ENCODE measurements around the gene C17orf107.

Gene C17orf107

DNA sequence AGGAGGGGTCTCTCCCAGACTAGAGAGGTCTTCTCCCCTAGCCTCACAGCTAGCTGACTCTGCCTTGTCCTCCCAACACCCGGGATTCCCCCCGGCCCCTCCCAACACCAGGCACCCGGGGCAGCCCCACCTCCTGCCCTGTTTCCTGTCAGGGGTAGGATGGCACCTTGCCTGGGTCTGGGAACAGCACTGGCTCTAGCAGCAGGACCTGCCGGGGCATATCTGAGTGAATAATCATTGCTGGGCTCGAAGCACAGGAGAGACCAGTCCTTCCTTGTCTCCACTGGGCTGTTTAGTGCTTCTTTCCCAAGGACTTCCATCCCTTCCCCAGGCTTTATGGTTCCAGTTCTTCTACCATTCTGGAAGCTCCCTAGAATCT lies 40.5 kb upstream of the C17orf107 start:
- Histone ChIP-seq H3K4me3 (replicated peaks; ENCODE audit: insufficient read depth, low read length) (no peak overlapping the region), H3K27ac (replicated peaks) (no peak overlapping the region), H3K27me3 (ENCODE audit: insufficient read depth, poor library complexity, severe bottlenecking) (no peaks in the 10 kb centered on the region)
- no peak for TF ChIP-seq GABPA (IDR thresholded peaks at IDR 0.05; ENCODE audit: low read depth)
- no peak for TF ChIP-seq POLR2AphosphoS5 (IDR thresholded peaks at IDR 0.05; ENCODE audit: low read depth)
- TF ChIP-seq, protein P1, sequence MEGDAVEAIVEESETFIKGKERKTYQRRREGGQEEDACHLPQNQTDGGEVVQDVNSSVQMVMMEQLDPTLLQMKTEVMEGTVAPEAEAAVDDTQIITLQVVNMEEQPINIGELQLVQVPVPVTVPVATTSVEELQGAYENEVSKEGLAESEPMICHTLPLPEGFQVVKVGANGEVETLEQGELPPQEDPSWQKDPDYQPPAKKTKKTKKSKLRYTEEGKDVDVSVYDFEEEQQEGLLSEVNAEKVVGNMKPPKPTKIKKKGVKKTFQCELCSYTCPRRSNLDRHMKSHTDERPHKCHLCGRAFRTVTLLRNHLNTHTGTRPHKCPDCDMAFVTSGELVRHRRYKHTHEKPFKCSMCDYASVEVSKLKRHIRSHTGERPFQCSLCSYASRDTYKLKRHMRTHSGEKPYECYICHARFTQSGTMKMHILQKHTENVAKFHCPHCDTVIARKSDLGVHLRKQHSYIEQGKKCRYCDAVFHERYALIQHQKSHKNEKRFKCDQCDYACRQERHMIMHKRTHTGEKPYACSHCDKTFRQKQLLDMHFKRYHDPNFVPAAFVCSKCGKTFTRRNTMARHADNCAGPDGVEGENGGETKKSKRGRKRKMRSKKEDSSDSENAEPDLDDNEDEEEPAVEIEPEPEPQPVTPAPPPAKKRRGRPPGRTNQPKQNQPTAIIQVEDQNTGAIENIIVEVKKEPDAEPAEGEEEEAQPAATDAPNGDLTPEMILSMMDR (IDR thresholded peaks at IDR 0.05; ENCODE audit: insufficient read depth, low read length): no peak
- TF ChIP-seq SPI1 (IDR thresholded peaks at IDR 0.05; ENCODE audit: borderline replicate concordance, low read depth): no peak
- TF ChIP-seq, protein P2, sequence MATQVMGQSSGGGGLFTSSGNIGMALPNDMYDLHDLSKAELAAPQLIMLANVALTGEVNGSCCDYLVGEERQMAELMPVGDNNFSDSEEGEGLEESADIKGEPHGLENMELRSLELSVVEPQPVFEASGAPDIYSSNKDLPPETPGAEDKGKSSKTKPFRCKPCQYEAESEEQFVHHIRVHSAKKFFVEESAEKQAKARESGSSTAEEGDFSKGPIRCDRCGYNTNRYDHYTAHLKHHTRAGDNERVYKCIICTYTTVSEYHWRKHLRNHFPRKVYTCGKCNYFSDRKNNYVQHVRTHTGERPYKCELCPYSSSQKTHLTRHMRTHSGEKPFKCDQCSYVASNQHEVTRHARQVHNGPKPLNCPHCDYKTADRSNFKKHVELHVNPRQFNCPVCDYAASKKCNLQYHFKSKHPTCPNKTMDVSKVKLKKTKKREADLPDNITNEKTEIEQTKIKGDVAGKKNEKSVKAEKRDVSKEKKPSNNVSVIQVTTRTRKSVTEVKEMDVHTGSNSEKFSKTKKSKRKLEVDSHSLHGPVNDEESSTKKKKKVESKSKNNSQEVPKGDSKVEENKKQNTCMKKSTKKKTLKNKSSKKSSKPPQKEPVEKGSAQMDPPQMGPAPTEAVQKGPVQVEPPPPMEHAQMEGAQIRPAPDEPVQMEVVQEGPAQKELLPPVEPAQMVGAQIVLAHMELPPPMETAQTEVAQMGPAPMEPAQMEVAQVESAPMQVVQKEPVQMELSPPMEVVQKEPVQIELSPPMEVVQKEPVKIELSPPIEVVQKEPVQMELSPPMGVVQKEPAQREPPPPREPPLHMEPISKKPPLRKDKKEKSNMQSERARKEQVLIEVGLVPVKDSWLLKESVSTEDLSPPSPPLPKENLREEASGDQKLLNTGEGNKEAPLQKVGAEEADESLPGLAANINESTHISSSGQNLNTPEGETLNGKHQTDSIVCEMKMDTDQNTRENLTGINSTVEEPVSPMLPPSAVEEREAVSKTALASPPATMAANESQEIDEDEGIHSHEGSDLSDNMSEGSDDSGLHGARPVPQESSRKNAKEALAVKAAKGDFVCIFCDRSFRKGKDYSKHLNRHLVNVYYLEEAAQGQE (IDR thresholded peaks at IDR 0.05; ENCODE audit: insufficient replicate concordance, low read depth): no peak
- DNase-seq (ENCODE audit: low read depth in 1 of 2, low spot score in 1 of 2): no peak

DNA sequence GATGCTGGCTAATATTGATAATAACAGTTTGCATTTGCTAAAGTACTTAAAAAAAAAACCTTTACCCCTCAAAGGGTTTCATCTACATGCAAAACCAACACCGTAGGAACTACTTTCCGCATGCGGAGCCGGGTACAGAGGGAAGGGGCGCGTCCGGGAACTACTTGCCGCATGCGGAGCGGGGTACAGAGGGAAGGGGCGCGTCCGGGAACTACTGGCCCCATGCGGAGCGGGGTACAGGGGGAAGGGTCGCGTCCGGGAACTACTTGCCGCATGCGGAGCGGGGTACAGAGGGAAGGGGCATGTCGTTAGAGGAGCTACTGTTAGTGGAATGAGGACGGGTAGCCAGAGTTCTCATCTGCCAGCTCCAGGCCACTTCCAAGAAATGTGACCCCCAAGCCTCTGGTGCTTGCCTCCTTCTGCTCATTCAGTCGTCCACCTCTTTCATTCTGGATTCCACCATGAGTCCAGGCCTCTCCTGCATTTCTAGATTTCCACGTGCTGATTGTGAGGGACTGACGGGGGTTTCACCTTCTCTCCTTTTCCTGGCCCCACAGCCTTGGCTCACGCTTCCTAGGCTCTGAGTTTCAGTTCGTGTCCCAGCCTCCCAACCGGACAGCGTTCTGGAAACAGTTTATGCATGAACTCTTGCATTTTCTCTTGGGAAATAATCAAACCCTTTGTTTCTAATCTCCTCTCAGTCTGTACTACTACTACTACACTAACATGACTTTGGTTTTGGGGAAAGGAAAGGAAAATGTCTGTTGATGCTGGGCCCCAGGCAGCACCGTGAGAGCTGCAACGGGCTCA lies 39.3 kb upstream of the C17orf107 start:
- no peak for DNase-seq (ENCODE audit: low read depth in 1 of 2, low spot score in 1 of 2)
- Histone ChIP-seq H3K27me3 (ENCODE audit: insufficient read depth, poor library complexity, severe bottlenecking) (no peaks in the 10 kb centered on the region), H3K4me3 (replicated peaks; ENCODE audit: insufficient read depth, low read length) (no peak overlapping the region), H3K27ac (replicated peaks) (no peak overlapping the region)
- TF ChIP-seq GABPA (IDR thresholded peaks at IDR 0.05; ENCODE audit: low read depth) (no peak), SPI1 (IDR thresholded peaks at IDR 0.05; ENCODE audit: borderline replicate concordance, low read depth) (no peak), POLR2AphosphoS5 (IDR thresholded peaks at IDR 0.05; ENCODE audit: low read depth) (no peak)
- TF ChIP-seq, protein P1 (IDR thresholded peaks at IDR 0.05; ENCODE audit: insufficient read depth, low read length): no peak
- TF ChIP-seq, protein P2 (IDR thresholded peaks at IDR 0.05; ENCODE audit: insufficient replicate concordance, low read depth): no peak

DNA sequence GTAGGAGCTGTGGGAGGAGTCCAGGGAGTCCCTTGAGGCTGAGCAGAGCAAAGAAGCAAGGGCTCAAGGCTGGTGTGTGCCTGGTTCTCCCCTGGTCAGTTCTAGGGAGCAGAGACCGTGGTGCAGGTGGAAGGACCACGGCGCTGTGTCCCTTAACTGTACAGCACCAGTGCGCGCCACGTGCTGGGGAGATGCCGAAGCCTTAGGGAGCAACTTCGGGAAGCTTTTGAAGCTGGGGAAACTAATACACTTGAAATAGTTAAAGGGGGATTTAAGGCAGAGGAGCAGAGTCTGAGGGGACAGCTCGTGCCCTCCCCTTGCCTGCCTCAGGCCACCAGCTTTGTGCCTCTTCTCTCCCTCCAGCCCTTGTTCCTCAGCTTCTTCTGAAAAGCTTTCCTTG lies 38.7 kb upstream of the C17orf107 start:
- Histone ChIP-seq H3K27ac (replicated peaks) (no peak overlapping the region), H3K4me3 (replicated peaks; ENCODE audit: insufficient read depth, low read length) (no peak overlapping the region), H3K27me3 (ENCODE audit: insufficient read depth, poor library complexity, severe bottlenecking) (no peaks in the 10 kb centered on the region)
- TF ChIP-seq, protein P2 (IDR thresholded peaks at IDR 0.05; ENCODE audit: insufficient replicate concordance, low read depth): no peak
- TF ChIP-seq, protein P1 (IDR thresholded peaks at IDR 0.05; ENCODE audit: insufficient read depth, low read length): no peak
- TF ChIP-seq GABPA (IDR thresholded peaks at IDR 0.05; ENCODE audit: low read depth) (no peak), POLR2AphosphoS5 (IDR thresholded peaks at IDR 0.05; ENCODE audit: low read depth) (no peak)
- no peak for DNase-seq (ENCODE audit: low read depth in 1 of 2, low spot score in 1 of 2)

Measured in HL-60 (cell line).